ENCODE measurements around the gene SLCO1B3. TPM values are rescaled to one million over a fixed set of nuclear protein-coding genes. Genes with fewer than 3 reads are reported as not detected.

The SLCO1B3 gene
- polyA plus RNA-seq, 3 donors, result not detected

GRCh38 chr12:20885116-20885515 lies 74.6 kb downstream of the SLCO1B3 start:
- no peak for DNase-seq

GRCh38 chr12:20885552-20885951 lies 75.0 kb downstream of the SLCO1B3 start:
- DNase-seq, result no peak

DNA sequence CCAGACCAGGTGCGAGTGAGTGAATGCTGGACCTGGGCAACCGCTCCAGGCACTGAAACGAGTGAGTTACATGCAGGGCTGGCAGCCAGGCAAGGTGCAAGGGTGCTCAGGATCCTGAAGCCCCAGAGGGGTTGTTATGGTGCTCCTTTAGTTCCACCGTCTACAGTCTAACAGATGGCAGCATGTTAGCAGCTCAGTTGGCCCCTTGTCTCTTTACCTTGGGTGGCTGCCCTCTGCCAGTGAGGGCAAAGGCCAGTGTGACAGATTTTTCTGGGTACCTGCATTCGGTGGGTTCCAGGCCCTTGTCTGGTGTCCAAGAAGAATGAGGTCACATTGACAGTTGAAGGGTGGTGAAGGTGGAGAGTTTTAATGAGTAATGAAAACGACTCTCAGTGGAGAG lies 106.8 kb downstream of the SLCO1B3 start:
- DNase-seq, result no peak

- DNase-seq, result no peak
Observed at GRCh38 chr12:20917819-20918218, 107.3 kb downstream of the SLCO1B3 start.

GRCh38 chr12:20931894-20932293 lies 121.4 kb downstream of the SLCO1B3 start:
- DNase-seq, result no peak

DNA sequence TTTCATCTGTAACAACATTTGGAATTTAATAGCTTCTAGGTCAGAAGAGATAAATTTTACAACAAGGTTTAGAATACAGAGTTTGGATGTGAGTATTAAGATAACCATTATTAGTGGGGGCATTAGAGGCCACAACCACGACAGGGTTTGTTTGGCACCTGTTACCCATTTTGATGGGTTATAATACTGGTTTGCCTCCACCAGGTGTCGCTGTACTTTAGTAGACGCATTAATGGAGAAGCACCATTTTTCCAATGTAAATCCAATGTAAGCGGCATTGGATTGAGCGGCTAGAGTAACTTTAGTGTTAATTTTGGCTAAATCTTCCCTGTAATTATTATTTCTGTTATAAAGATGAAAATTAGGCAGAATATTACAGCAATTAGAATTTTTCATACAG lies 136.2 kb downstream of the SLCO1B3 start:
- no peak for DNase-seq

- no peak for DNase-seq
Observed at GRCh38 chr12:20950248-20950647, 139.7 kb downstream of the SLCO1B3 start.

GRCh38 chr12:20963303-20963702 lies 152.8 kb downstream of the SLCO1B3 start:
- no peak for DNase-seq

- no peak for DNase-seq
Observed at GRCh38 chr12:20963762-20964161, 153.3 kb downstream of the SLCO1B3 start.

Other genes starting within 250 kb of the SLCO1B3 start
- under 1 TPM; 0.60 to 0.75 (median 0.73) TPM for gene SLCO1C1, start 115.4 kb upstream of the SLCO1B3 start, polyA plus RNA-seq (ENCODE audit: insufficient read length in 3 of 3)